B cell (primary cell): ENCODE results near the gene KCNQ5.

Source experiments
- EZH2 ChIP-seq: IDR thresholded peaks from 2 replicates; pipeline ENCODE4 v1.6.1; 2012; ENCODE audit warnings: borderline replicate concordance, low read depth, mild to moderate bottlenecking, moderate library complexity, low read length; ENCODE audit not compliant: insufficient read depth, poor library complexity, severe bottlenecking
- TF ChIP-seq, protein P1 (sequence below): fragments of 200-600 bp; IDR thresholded peaks from one replicate; pipeline ENCODE4 v1.8.0; 2022; ENCODE audit warnings: antibody characterized with exemption, mild to moderate bottlenecking

DNA sequence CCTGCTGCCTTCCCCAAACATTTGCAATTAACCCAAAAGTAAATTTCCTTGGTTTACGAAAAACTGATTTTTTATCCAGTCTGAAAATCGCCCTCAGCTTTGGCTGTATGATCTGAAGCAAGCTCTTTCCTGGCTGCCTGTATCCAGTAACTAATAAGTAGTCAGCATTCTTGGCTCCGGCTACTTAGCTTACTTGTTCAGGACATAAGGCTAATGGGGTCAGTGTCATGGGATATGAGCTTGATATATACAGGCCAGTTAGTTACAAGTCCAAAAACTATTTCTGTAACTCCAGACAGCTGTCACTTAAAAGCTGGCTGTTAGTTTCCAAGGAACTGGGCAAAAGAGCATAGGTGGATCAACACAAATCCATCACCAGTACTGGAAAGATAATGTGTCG, 547.2 kb downstream of the KCNQ5 start:
- TF ChIP-seq, protein P1, sequence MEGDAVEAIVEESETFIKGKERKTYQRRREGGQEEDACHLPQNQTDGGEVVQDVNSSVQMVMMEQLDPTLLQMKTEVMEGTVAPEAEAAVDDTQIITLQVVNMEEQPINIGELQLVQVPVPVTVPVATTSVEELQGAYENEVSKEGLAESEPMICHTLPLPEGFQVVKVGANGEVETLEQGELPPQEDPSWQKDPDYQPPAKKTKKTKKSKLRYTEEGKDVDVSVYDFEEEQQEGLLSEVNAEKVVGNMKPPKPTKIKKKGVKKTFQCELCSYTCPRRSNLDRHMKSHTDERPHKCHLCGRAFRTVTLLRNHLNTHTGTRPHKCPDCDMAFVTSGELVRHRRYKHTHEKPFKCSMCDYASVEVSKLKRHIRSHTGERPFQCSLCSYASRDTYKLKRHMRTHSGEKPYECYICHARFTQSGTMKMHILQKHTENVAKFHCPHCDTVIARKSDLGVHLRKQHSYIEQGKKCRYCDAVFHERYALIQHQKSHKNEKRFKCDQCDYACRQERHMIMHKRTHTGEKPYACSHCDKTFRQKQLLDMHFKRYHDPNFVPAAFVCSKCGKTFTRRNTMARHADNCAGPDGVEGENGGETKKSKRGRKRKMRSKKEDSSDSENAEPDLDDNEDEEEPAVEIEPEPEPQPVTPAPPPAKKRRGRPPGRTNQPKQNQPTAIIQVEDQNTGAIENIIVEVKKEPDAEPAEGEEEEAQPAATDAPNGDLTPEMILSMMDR = no peak
- no peak for TF ChIP-seq EZH2
